NCI-H146 treated with DMSO at 0.1 percent for 48 hours (cell line): ENCODE data around the gene ADCY10.

Source experiments
- DNase-seq: peaks from one replicate; lab custom pipeline; 2025; ENCODE audit not compliant: unreplicated experiment; lab: John Stamatoyannopoulos, UW

ADCY10 gene

GRCh38 chr1:167928457-167928852 is 14.5 kb upstream of the ADCY10 start:
- no peak for DNase-seq

GRCh38 chr1:167927046-167927754 is 13.3 kb upstream of the ADCY10 start:
- no peak for DNase-seq

- DNase-seq, result no peak
Measured at GRCh38 chr1:167926486-167926997, 12.6 kb upstream of the ADCY10 start.

GRCh38 chr1:167924543-167925231 is 10.8 kb upstream of the ADCY10 start:
- DNase-seq, result no peak

GRCh38 chr1:167924102-167924501 is 10.2 kb upstream of the ADCY10 start:
- DNase-seq, result no peak

- no peak for DNase-seq
Measured at GRCh38 chr1:167923324-167924056, 9.6 kb upstream of the ADCY10 start.

GRCh38 chr1:167922611-167923074 is 8.7 kb upstream of the ADCY10 start:
- DNase-seq, result no peak

- DNase-seq, result no peak
Measured at GRCh38 chr1:167922023-167922422, 8.1 kb upstream of the ADCY10 start.

- no peak for DNase-seq
Measured at GRCh38 chr1:167916766-167917511, 3.0 kb upstream of the ADCY10 start.

- no peak for DNase-seq
Measured at GRCh38 chr1:167915569-167915968, 1.6 kb upstream of the ADCY10 start.

GRCh38 chr1:167912294-167912693 is 1.6 kb downstream of the ADCY10 start:
- no peak for DNase-seq

GRCh38 chr1:167911413-167911812 is 2.5 kb downstream of the ADCY10 start:
- DNase-seq, result no peak

- DNase-seq, result no peak
Measured at GRCh38 chr1:167910530-167910929, 3.4 kb downstream of the ADCY10 start.

- DNase-seq, result no peak
Measured at GRCh38 chr1:167909691-167910180, 4.2 kb downstream of the ADCY10 start.

GRCh38 chr1:167905671-167906070 is 8.3 kb downstream of the ADCY10 start:
- no peak for DNase-seq

- DNase-seq, result no peak
Measured at GRCh38 chr1:167905182-167905581, 8.8 kb downstream of the ADCY10 start.

- DNase-seq, result no peak
Measured at GRCh38 chr1:167904652-167905130, 9.2 kb downstream of the ADCY10 start.

GRCh38 chr1:167900907-167901306 is 13.0 kb downstream of the ADCY10 start:
- no peak for DNase-seq

GRCh38 chr1:167899253-167899681 is 14.7 kb downstream of the ADCY10 start:
- DNase-seq, result no peak

- DNase-seq, result no peak
Measured at GRCh38 chr1:167898578-167899222, 15.2 kb downstream of the ADCY10 start.
